ENCODE results near the gene DYDC2.
"Not testable (repeated sequence)": the region's sequence is repeated elsewhere in the genome, so short reads cannot be mapped to it uniquely, and the experiment has no call there.

Gene DYDC2

DNA sequence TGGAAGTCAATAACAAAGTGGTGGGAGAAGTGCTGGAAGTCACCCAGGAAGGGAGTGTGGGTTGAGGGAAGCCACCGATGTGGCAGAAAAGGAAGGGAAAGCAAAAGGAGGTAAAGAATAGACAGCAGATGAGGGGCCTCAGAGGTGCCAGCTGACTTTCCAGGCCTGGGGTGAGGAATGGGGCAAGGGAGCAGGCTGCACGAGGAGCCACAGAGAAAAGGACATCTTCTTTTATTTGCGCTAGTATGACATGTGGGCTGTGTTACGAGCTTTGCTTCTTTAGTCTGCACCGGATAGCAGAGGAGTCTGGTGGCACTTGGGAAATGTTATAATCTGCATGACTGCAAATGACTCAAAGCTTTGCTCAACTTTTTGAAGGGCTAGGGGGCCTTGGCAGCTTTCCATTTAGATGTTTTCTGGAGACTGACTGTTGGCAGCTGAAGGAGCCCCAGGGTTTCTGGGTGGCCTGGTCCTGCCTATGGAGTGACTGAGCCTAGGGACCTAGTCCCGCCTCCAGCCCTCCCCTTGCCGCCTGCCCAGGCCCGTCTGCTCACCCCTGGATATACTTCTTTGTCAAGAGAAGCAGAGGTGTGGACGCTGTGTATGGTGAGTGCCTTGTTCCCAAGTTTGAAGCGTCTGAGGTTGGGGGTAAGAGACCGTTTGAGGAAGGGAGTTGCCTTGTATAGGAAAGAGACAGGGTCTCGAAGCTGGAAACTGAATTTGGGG lies 56.9 kb downstream of the DYDC2 start:
- DNase-seq (ENCODE audit: low read depth, low spot score), result no peak

DNA sequence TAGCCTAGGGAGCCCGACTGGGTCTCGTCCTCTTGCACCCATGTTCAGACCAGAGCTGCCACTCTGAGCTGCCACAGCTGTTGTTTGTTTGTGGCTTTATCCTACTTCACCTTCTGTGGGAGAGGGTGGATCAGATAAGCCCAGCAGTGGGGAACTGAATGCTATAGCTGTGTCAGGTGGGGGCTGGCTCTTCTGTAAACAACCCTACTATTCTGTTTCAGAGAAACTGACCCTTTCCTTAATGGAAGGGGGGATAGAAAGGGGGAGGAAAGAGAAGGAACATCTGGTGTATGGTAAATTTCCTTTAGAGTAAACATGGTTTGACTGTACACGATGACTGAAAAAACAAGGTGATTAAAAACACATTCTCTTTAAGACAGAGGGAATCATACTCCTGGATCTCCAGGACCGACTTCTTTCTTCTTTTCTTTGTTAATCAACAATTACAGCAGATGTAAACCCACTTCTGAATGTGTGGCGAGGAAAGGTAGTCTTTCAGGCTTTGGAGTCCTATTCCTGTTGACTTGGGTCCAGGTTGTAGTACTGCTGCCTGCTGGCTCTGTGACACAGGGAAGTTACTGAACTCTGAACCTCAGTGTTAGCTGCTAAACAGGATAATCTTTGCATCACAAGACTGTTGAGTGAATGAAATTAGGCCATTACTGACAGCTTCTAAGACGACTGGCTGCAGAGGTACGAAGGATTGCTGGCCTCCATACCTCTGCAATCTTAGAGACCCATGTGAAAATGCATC lies 57.7 kb downstream of the DYDC2 start:
- DNase-seq (ENCODE audit: low read depth, low spot score), result no peak

DNA sequence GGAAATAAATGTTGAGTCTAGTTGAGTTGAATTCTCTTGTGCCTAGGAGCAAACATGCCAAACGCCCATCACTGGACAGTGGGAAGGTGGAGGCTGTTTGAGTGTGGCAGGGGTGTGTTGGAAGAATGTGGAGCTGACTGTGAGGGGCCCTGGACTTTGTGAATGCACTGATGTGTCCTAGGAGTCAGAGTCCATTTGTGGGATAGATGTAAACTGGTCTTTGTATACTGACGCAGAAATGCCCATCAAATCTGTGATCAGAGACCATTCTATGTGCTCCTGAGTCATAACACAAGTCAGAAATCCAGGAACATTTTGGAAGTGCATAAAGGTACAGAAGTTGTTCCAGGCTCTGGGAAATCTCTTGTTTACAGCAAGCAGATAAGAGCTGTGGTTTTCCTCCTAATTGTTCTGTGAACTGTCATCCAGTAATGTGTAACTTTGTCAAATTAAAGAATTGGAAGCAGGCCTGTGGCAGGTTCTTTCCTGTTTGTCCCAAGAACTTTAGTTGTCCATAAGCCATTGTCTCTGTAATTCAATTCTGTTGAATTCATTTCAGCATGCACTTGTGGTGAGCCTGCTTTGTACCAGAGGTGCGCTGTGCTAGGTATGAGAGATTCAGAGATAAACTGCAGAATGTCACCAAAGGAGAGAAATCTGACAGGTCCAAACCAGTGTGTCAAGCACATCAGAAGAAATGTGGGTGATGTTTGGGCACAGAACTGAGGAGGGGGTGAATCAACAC lies 59.3 kb downstream of the DYDC2 start:
- no peak for DNase-seq (ENCODE audit: low read depth, low spot score)

DNA sequence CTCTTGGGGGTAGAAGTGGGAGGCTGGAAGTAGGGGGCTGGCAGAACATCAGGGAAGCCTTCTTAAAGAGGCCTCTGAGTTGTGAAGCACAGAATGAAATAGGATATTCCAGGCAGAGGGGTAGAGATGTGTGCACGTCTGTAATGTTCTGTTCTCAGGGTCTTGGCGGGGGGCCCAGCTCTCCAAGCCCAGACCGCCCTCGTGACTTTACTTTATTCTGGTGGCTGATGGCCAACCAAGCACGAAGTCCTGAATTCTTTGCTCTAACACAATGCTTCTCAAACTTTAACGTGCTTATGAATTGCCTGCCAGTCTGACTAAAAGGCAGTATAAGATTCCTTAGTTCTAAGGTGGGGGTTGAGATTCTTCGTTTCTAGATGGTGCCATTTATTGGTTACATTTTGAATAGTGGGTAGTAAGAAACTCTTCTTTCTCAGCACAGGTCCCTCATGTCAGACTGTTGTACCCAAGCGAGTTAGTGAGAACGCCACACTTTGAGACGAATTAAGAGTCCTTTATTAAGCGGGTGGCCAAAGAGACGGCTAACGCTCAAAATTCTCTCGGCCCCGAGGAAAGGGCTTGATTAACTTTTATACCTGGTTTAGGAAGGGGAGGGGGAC lies 60.0 kb downstream of the DYDC2 start:
- DNase-seq (ENCODE audit: low read depth, low spot score), result peak; percentile 69

DNA sequence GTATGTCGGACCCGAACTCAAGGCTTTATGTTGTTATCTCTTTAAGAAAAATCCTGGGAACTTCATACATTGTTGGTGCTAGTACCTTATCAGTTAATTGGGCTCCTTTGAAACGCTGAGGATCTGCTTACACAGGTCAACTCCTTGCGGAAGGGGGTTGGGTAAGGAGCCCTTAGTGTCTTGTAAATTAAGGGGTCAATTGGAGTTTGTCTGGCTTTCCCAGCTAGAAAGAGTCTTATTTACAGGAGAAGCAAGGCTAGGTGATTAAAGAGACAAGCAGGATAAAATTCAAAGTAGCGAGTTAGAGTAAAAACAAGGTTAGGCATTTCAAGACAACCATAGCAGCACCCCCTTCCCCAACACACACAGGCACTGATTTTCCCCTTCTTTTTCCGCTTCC lies 60.7 kb downstream of the DYDC2 start:
- not testable (repeated sequence) for DNase-seq (ENCODE audit: low read depth, low spot score)

All from smooth muscle cell of the brain vasculature (primary cell).